Ishikawa (cell line): ENCODE data around the gene C1orf21.

ENCODE experiments used
- CEBPB ChIP-seq: IDR thresholded peaks from 2 replicates; pipeline ENCODE4 v1.6.1; 2012
- CREB1 ChIP-seq: IDR thresholded peaks from 2 replicates; pipeline ENCODE4 v1.6.1; 2012; ENCODE audit warnings: low read depth
- EGR1 ChIP-seq: IDR thresholded peaks from 2 replicates; pipeline ENCODE4 v1.6.1; 2012
- EP300 ChIP-seq: IDR thresholded peaks from 2 replicates; pipeline ENCODE4 v1.6.1; 2012; ENCODE audit warnings: borderline replicate concordance
- FOXM1 ChIP-seq: IDR thresholded peaks from 2 replicates; pipeline ENCODE4 v1.6.1; 2012; ENCODE audit warnings: low read depth, borderline replicate concordance
- NFIC ChIP-seq: IDR thresholded peaks from 2 replicates; pipeline ENCODE4 v1.6.1; 2012
- RAD21 ChIP-seq: IDR thresholded peaks from 2 replicates; pipeline ENCODE4 v1.6.1; 2012; ENCODE audit warnings: low read depth
- TAF1 ChIP-seq: IDR thresholded peaks from 2 replicates; pipeline ENCODE4 v1.6.1; 2012; ENCODE audit warnings: low read depth, mild to moderate bottlenecking
- TCF12 ChIP-seq: IDR thresholded peaks from 2 replicates; pipeline ENCODE4 v1.6.1; 2012; ENCODE audit warnings: low read depth
- TEAD4 ChIP-seq: IDR thresholded peaks from 2 replicates; pipeline ENCODE4 v1.6.1; 2012
- YY1 ChIP-seq: IDR thresholded peaks from 2 replicates; pipeline ENCODE4 v1.6.1; 2012; ENCODE audit warnings: low read depth
- ZBTB7A ChIP-seq: IDR thresholded peaks from 2 replicates; pipeline ENCODE4 v1.6.1; 2012; ENCODE audit warnings: low read depth
- TF ChIP-seq, protein P1 (sequence below): IDR thresholded peaks from 2 replicates; pipeline ENCODE4 v1.6.1; 2012; ENCODE audit warnings: low read depth, mild to moderate bottlenecking
- TF ChIP-seq, protein P2 (sequence below): IDR thresholded peaks from 2 replicates; pipeline ENCODE4 v1.6.1; 2012
- TF ChIP-seq, protein P3 (sequence below): IDR thresholded peaks from 2 replicates; pipeline ENCODE4 v1.6.1; 2012

The C1orf21 gene

DNA sequence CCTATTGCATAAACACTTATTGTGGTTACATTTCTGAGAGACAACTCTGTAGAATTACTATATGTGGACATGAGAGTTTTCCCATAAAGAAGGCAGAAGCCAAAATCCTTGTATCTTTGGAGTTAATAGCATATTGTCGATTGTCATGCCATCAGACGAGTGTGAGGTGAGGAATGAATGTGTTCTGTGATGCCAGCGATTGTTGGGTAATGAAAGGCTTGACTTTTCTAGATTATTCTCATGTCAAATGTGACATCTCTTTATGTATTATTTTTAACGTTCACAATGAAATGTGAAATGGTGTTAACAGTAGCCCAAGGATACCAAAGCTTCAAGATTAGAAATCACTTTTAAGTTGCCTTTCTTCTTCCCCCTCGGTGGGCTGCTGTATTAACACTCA lies 84.9 kb downstream of the C1orf21 start:
- no peak for TF ChIP-seq TEAD4
- no peak for TF ChIP-seq ZBTB7A
- TF ChIP-seq, protein P1, sequence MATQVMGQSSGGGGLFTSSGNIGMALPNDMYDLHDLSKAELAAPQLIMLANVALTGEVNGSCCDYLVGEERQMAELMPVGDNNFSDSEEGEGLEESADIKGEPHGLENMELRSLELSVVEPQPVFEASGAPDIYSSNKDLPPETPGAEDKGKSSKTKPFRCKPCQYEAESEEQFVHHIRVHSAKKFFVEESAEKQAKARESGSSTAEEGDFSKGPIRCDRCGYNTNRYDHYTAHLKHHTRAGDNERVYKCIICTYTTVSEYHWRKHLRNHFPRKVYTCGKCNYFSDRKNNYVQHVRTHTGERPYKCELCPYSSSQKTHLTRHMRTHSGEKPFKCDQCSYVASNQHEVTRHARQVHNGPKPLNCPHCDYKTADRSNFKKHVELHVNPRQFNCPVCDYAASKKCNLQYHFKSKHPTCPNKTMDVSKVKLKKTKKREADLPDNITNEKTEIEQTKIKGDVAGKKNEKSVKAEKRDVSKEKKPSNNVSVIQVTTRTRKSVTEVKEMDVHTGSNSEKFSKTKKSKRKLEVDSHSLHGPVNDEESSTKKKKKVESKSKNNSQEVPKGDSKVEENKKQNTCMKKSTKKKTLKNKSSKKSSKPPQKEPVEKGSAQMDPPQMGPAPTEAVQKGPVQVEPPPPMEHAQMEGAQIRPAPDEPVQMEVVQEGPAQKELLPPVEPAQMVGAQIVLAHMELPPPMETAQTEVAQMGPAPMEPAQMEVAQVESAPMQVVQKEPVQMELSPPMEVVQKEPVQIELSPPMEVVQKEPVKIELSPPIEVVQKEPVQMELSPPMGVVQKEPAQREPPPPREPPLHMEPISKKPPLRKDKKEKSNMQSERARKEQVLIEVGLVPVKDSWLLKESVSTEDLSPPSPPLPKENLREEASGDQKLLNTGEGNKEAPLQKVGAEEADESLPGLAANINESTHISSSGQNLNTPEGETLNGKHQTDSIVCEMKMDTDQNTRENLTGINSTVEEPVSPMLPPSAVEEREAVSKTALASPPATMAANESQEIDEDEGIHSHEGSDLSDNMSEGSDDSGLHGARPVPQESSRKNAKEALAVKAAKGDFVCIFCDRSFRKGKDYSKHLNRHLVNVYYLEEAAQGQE = no peak
- no peak for TF ChIP-seq TCF12
- TF ChIP-seq EP300 = no peak
- no peak for TF ChIP-seq CEBPB
- no peak for TF ChIP-seq YY1
- TF ChIP-seq RAD21 = no peak
- no peak for TF ChIP-seq TAF1
- TF ChIP-seq CREB1 = no peak
- TF ChIP-seq EGR1 = no peak
- TF ChIP-seq, protein P2, sequence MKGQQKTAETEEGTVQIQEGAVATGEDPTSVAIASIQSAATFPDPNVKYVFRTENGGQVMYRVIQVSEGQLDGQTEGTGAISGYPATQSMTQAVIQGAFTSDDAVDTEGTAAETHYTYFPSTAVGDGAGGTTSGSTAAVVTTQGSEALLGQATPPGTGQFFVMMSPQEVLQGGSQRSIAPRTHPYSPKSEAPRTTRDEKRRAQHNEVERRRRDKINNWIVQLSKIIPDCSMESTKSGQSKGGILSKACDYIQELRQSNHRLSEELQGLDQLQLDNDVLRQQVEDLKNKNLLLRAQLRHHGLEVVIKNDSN = no peak
- TF ChIP-seq, protein P3, sequence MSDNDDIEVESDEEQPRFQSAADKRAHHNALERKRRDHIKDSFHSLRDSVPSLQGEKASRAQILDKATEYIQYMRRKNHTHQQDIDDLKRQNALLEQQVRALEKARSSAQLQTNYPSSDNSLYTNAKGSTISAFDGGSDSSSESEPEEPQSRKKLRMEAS = no peak

DNA sequence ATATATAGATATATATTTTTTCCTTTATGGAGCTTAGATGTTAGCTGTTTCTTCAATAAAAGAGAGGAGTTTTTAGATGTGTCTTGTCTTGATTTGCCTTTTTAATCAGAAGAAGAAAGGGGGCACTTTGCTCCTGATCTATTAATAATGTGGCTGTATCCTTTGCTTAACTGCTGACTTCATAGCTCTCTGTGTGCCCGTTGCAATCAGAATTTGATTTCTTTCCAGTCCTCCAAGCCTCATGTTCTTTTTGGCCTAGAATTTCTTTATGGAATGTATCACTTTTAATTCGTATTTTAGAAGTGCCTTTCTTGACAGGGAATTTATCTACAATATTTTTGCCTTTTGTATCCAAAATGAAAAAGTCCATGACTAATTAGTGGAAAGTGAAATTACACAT lies 85.3 kb downstream of the C1orf21 start:
- TF ChIP-seq TCF12 = no peak
- no peak for TF ChIP-seq YY1
- TF ChIP-seq ZBTB7A = no peak
- TF ChIP-seq TEAD4 = no peak
- no peak for TF ChIP-seq RAD21
- no peak for TF ChIP-seq EGR1
- TF ChIP-seq CREB1 = no peak
- TF ChIP-seq, protein P1 = no peak
- no peak for TF ChIP-seq TAF1
- TF ChIP-seq, protein P2 = no peak
- TF ChIP-seq EP300 = no peak
- no peak for TF ChIP-seq CEBPB
- TF ChIP-seq NFIC = no peak
- TF ChIP-seq FOXM1 = no peak
- TF ChIP-seq, protein P3 = no peak

DNA sequence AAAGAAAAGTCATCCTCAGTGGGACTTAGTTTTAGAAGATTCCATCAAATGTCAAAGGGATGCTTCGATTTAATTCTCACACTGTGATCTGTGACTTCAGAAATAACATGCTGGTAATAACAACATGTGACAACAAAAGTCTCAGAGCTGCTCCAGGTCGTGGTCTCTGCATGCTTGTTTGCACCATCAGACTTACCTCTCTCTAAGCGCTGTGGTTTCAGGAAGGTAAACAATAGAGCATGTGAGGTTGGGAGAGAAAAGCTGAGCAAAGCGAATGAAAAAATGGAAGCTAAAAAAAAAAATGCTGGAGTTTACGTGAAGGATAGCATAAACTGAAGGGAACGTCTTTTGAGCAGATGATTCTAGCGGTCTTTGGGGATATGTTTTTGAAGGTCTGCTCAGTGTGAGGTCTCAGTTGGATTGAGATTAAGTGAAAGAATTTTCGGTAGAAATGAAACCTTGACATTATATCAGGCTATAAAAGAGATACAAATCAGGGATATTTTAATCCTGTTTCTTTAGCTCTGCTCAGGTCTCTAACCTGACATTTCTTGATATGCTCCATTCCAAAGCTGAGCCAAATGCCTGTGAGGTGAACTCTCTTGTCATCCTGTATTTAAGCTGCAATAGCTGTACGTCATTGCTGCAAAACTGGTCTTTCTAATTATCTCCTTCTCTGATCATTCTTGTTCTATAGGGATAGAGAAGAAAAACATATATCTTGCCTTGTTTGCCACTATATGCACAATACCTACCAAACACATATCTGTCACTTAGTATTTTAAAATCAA lies 86.5 kb downstream of the C1orf21 start:
- TF ChIP-seq EP300 = no peak
- no peak for TF ChIP-seq YY1
- TF ChIP-seq TEAD4 = no peak

DNA sequence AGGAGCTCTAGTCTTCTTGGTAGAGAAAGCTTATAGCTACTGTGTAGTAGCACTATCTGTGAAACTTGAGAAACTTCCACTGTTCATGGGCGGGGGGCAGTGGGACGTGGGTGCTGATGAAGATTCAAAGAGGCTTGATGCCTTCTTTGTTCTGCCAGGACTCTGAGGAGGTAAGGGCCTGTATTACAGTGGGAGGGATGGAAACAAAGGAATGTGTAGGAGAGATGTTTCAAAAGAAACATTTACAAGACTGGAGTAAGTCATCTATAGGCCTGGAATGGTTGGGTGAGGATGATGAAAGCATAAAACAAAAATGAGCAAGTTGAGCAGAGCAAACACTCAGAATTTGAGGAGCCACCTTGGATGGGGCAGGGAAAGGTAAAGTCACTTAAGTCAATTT lies 89.4 kb downstream of the C1orf21 start:
- TF ChIP-seq TAF1 = no peak
- no peak for TF ChIP-seq YY1
- TF ChIP-seq NFIC = no peak
- TF ChIP-seq EP300 = no peak
- TF ChIP-seq, protein P3 = no peak
- TF ChIP-seq ZBTB7A = no peak
- TF ChIP-seq EGR1 = no peak
- TF ChIP-seq, protein P2 = no peak
- no peak for TF ChIP-seq TEAD4
- TF ChIP-seq CEBPB = no peak

DNA sequence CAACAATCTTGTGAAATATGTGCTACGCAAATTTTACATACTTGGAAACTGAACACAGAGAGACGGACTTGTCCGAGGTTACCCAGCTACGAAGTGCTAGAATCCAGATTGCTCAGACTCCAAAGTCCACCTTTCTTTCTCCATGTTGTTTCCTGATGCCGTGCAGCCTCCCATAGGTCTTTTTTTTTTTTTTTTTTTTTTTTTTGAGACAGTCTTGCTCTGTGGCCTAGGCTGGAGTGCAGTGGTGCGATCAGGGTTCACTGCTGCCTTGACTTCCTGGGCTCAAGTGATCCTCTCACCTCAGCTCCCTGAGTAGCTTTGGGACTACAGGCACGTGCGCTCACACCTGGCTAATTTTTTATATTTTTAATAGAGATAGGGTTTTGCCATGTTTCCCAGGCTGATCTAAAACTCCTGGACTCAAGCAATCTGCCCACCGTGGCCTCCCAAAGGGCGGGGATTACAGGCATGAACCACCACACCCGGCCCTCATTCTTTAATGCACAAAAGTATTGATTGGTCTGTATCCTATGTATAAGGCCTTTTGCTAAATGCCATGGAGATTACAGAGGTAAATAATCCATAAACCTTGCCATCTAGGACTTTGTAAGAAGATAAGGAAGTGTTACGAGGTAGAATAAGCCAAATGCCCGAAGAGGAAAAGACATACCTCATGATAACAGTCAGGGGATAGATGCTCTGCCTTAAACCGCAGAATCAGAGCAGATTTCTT lies 92.8 kb downstream of the C1orf21 start:
- TF ChIP-seq, protein P2 = no peak
- TF ChIP-seq YY1 (no peak), CEBPB (no peak), TCF12 (no peak), ZBTB7A (no peak), FOXM1 (no peak), TEAD4 (no peak), CREB1 (no peak), EP300 (no peak), RAD21 (no peak), TAF1 (no peak), EGR1 (no peak), NFIC (no peak)
- TF ChIP-seq, protein P1 = no peak
- TF ChIP-seq, protein P3 = no peak
